ENCODE measurements around the gene SAMD13. TPM values are rescaled to one million over a fixed set of nuclear protein-coding genes. Genes with fewer than 3 reads are reported as not detected.

Gene SAMD13
- total and polyA plus RNA-seq, 2 donors (not counting 3 experiments of a cell fraction or from before 2014, with no cell fraction given), result 1.2 to 4.8 TPM

DNA sequence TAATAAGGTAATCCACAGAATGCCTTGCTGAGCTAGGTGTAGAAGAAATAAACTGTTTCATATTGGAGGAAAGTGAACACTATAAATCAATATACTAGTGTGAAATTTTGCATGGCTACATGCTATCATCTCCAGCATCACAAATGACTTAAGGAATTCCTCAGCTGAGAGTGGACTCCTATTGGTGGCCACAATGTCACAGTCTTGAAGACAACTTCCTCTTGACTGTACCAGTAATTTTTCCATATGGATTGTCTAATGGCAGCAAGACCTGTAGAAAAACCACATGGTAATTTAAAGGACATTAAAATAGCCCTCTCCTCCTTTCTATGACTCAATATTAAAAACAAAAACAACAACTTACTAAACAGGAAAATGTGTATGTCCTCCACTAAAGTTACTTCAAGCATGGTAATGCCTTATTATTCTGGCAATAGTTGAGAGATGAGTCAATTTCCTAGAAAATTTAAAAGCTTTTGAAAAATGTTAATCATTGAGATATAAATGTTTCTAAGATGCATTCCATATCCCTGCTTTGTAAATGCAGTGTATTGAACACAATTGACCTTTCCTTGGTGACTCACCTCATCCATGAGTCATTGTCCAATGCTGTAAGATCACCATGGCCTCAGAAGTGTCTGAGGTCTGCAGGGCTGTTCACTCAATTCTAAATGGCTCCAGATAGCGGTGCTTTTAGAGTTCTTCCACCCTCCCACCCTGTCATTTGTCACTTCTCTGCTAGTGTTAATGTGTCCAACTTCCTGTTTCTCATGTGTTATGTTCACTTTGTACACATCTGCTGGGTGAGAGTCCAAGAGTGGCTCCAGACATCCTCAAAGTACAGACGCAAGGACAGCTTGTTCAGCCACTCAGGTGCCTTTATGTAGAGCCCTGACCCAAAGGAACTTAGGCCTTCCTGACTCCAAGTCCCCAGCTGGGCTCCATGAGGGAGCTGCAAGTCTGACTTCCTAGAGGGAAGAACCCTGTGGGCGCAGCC is 64.0 kb downstream of the SAMD13 start:
- H2AFZ ChIP-seq (ENCODE audit: low read depth, low read length), result peak overlapping the region; percentile 52
- no peaks in the 10 kb centered on the region for H3K9me1 ChIP-seq (replicated peaks; ENCODE audit: control insufficient read depth, extremely low read depth, insufficient read depth, low read length)
- BruUV-seq (replicated peaks), result TSS peak; percentile 76
- H3K9ac ChIP-seq (replicated peaks; ENCODE audit: extremely low read depth, insufficient read depth, low read length), result peak overlapping the region; percentile 68
- CTCF ChIA-PET, result interaction anchor here (0.6 to 1.5 kb wide), 7 partner anchors 17 to 224 kb away, joined by 3 to 4 read pairs (median 3); partner anchors contain the start of genes PRKACB and SAMD13
- TF ChIP-seq JUN (IDR thresholded peaks at IDR 0.05; ENCODE audit: borderline replicate concordance, insufficient read depth, insufficient read length, low read depth) (peak; percentile 100), EZH2 (IDR thresholded peaks at IDR 0.05; ENCODE audit: borderline replicate concordance, low read depth, low read length, severe bottlenecking) (no peak), MYC (IDR thresholded peaks at IDR 0.05; ENCODE audit: low read depth, low read length) (no peak), POLR2A (IDR thresholded peaks at IDR 0.05; ENCODE audit: low read depth, low read length) (peak; percentile 51), FOS (IDR thresholded peaks at IDR 0.05; ENCODE audit: borderline replicate concordance, insufficient read depth, low read length) (peak; percentile 99), GATA2 (IDR thresholded peaks at IDR 0.05; ENCODE audit: insufficient read depth, insufficient read length, low read depth, low read length) (peak; percentile 32), POLR2AphosphoS5 (IDR thresholded peaks at IDR 0.05; ENCODE audit: insufficient read depth, low read depth, low read length) (peak; percentile 82)
- TF ChIP-seq, protein P1, sequence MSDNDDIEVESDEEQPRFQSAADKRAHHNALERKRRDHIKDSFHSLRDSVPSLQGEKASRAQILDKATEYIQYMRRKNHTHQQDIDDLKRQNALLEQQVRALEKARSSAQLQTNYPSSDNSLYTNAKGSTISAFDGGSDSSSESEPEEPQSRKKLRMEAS (IDR thresholded peaks at IDR 0.05; ENCODE audit: insufficient read depth, insufficient read length), result no peak
- TF ChIP-seq, protein P2, sequence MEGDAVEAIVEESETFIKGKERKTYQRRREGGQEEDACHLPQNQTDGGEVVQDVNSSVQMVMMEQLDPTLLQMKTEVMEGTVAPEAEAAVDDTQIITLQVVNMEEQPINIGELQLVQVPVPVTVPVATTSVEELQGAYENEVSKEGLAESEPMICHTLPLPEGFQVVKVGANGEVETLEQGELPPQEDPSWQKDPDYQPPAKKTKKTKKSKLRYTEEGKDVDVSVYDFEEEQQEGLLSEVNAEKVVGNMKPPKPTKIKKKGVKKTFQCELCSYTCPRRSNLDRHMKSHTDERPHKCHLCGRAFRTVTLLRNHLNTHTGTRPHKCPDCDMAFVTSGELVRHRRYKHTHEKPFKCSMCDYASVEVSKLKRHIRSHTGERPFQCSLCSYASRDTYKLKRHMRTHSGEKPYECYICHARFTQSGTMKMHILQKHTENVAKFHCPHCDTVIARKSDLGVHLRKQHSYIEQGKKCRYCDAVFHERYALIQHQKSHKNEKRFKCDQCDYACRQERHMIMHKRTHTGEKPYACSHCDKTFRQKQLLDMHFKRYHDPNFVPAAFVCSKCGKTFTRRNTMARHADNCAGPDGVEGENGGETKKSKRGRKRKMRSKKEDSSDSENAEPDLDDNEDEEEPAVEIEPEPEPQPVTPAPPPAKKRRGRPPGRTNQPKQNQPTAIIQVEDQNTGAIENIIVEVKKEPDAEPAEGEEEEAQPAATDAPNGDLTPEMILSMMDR (IDR thresholded peaks at IDR 0.05; ENCODE audit: extremely low read depth in 1 of 2, insufficient read depth in 1 of 2, low read depth in 1 of 2, low read length in 2 of 2), result no peak
- DNase-seq (ENCODE audit: low read depth, low spot score) (peak; percentile 96), FAIRE-seq (peak; percentile 98)
- no peaks in the 10 kb centered on the region for H3K9me3 ChIP-seq (replicated peaks; ENCODE audit: control insufficient read depth, insufficient read depth, low read length)
- POLR2A ChIA-PET, result interaction anchor here (0.6 kb wide), 1 partner anchor 25 kb away, joined by 3 read pairs; no protein-coding TSS in a partner anchor
- H3K27ac ChIP-seq (ENCODE audit: insufficient read depth, low read depth, low read length), result peak overlapping the region; percentile 97
- no peak overlapping the region for H3K4me3 ChIP-seq (replicated peaks in 1 of 3; ENCODE audit: insufficient read depth in 1 of 3, low read depth in 1 of 3, low read length in 3 of 3)
- no peaks in the 10 kb centered on the region for H3K27me3 ChIP-seq (ENCODE audit: control insufficient read depth in 2 of 2, insufficient read depth in 2 of 2, low read length in 2 of 2)
- H3K4me2 ChIP-seq (ENCODE audit: insufficient read depth, low read length), result peak overlapping the region; percentile 40
- no peaks in the 10 kb centered on the region for H3K79me2 ChIP-seq (ENCODE audit: control insufficient read depth, insufficient read depth, low read length)
- no peaks in the 10 kb centered on the region for H4K20me1 ChIP-seq (replicated peaks; ENCODE audit: control insufficient read depth, extremely low read depth, insufficient read depth, low read length)
- H3K4me1 ChIP-seq (ENCODE audit: control insufficient read depth, extremely low read depth, insufficient read depth, low read length), result peaks cover 28% of the 10 kb centered on the region
- intact Hi-C loops (cut with micrococcal nuclease), result loop anchor here (1.0 to 2.0 kb wide), 11 partner anchors 17 to 254 kb away; partner anchors contain the start of genes GNG5, PRKACB, RPF1 and SAMD13
- H3K36me3 ChIP-seq (ENCODE audit: control insufficient read depth in 2 of 2, extremely low read depth in 1 of 2, insufficient read depth in 2 of 2, low read length in 2 of 2), result no peaks in the 10 kb centered on the region
- dilution Hi-C loops (cut with MboI; ENCODE audit: extremely low pct_ligation_motif_present, low sequenced_read_pairs), result no loop called here

Measured in endothelial cell of umbilical vein (primary cell).